Mammary epithelial cell (primary cell): ENCODE data around the gene GALNT13.

ENCODE experiments used
- CTCF ChIP-seq, 2 donors: IDR thresholded peaks in 1 of 2; conservative IDR thresholded peaks in 1 of 2; 2 replicates each; pipeline ENCODE4 v1.5.1; 2011 to 2012; ENCODE audit warnings: inconsistent platforms in 2 of 2, low read length in 2 of 2, mild to moderate bottlenecking in 2 of 2, control low read depth in 1 of 2, low read depth in 1 of 2; ENCODE audit not compliant: insufficient read depth in 1 of 2; ENCODE audit errors: extremely low read depth in 1 of 2
- EZH2 ChIP-seq: IDR thresholded peaks from 2 replicates; pipeline ENCODE4 v1.6.1; 2012; ENCODE audit warnings: low read length, inconsistent platforms, borderline replicate concordance

GRCh38 chr2:154226931-154227330, 355.2 kb downstream of the GALNT13 start:
- no peak for TF ChIP-seq CTCF (conservative IDR thresholded peaks at IDR 0.05 in 1 of 2, IDR thresholded peaks at IDR 0.05 in 1 of 2; ENCODE audit: extremely low read depth in 1 of 2, insufficient read depth in 1 of 2, low read depth in 1 of 2, low read length in 2 of 2)
- TF ChIP-seq EZH2, result no peak
